GM18508 (cell line): Measurements from ENCODE around the gene RAD18.
A peak's percentile ranks its signal among the peaks of the same experiment; 100 is the strongest.

Experiments
- ATAC-seq: cut with Tn5 transposase; IDR thresholded peaks from one replicate; pipeline ENCODE4 v1.9.1; 2021; ENCODE audit warnings: moderate number of reproducible peaks; ENCODE audit not compliant: insufficient read depth, unreplicated experiment

RAD18 gene

GRCh38 chr3:8911781-8912180, 51.5 kb downstream of the RAD18 start:
- ATAC-seq: no peak

GRCh38 chr3:8909160-8909559, 54.1 kb downstream of the RAD18 start:
- no peak for ATAC-seq

GRCh38 chr3:8903191-8903590, 60.1 kb downstream of the RAD18 start:
- no peak for ATAC-seq

- no peak for ATAC-seq
These were observed 62.4 kb downstream of the RAD18 start for GRCh38 chr3:8900869-8901268.

GRCh38 chr3:8899876-8900460, 63.3 kb downstream of the RAD18 start:
- ATAC-seq: no peak

- ATAC-seq: no peak
These were observed 67.4 kb downstream of the RAD18 start for GRCh38 chr3:8895829-8896228.

- no peak for ATAC-seq
These were observed 70.3 kb downstream of the RAD18 start for GRCh38 chr3:8893001-8893400.

GRCh38 chr3:8891774-8892173, 71.5 kb downstream of the RAD18 start:
- ATAC-seq: no peak

- ATAC-seq: no peak
These were observed 72.0 kb downstream of the RAD18 start for GRCh38 chr3:8891303-8891702.

- ATAC-seq: no peak
These were observed 74.9 kb downstream of the RAD18 start for GRCh38 chr3:8888301-8888915.

GRCh38 chr3:8887435-8888300, 75.6 kb downstream of the RAD18 start:
- ATAC-seq: no peak

- no peak for ATAC-seq
These were observed 76.7 kb downstream of the RAD18 start for GRCh38 chr3:8886546-8886945.

- ATAC-seq: no peak
These were observed 77.5 kb downstream of the RAD18 start for GRCh38 chr3:8885536-8886316.

- no peak for ATAC-seq
These were observed 78.5 kb downstream of the RAD18 start for GRCh38 chr3:8884630-8885290.

- peak; percentile 9 for ATAC-seq
These were observed 80.6 kb downstream of the RAD18 start for GRCh38 chr3:8882642-8883041.

- ATAC-seq: peak; percentile 89
These were observed 81.1 kb downstream of the RAD18 start for GRCh38 chr3:8882171-8882593.

GRCh38 chr3:8879347-8879944, 83.8 kb downstream of the RAD18 start:
- ATAC-seq: no peak

GRCh38 chr3:8875836-8876235, 87.4 kb downstream of the RAD18 start:
- ATAC-seq: no peak

GRCh38 chr3:8873740-8874139, 89.5 kb downstream of the RAD18 start:
- ATAC-seq: no peak

- ATAC-seq: no peak
These were observed 91.0 kb downstream of the RAD18 start for GRCh38 chr3:8872261-8872660.
